Caco-2 (cell line): ENCODE data around the gene COX6A1. TPM values are rescaled to one million over a fixed set of nuclear protein-coding genes. Genes with fewer than 3 reads are reported as not detected.

Experiments
- BruUV-seq: library from RNA; stranded (reverse); fragments of 400-500 nt; replicated peaks from 2 replicates; lab custom pipeline; 2021; lab: Mats Ljungman, UMichigan
- CTCF ChIA-PET: fragments of 300-600 bp; sonication (Branson Sonifier 250); formaldehyde crosslinking; loops from one replicate; lab custom pipeline; 2022; ENCODE audit warnings: antibody characterized with exemption; lab: Charles Lee
- POLR2A ChIA-PET: fragments of 300-600 bp; sonication (Branson Sonifier 250); formaldehyde crosslinking; loops from one replicate; lab custom pipeline; 2022; ENCODE audit warnings: antibody characterized with exemption; lab: Charles Lee
- DNase-seq, 2 experiments: peaks; one replicate each; pipeline versions ENCODE4 v3.0.0 to v3.0.0-alpha.2; 2020 to 2022
- H3K27me3 ChIP-seq: replicated peaks from 2 replicates; pipeline ENCODE4 v1.6.0; 2011; ENCODE audit warnings: low read length; ENCODE audit not compliant: control insufficient read depth, insufficient read depth
- H3K36me3 ChIP-seq: 2 replicates; pipeline ENCODE4 v1.5.1; 2011; ENCODE audit warnings: low read length; ENCODE audit not compliant: control insufficient read depth, insufficient read depth
- H3K4me1 ChIP-seq: fragments of 250-450 bp; sonication (Bioruptor Pico); 2 replicates; pipeline ENCODE4 v1.5.1; 2020; ENCODE audit warnings: mild to moderate bottlenecking
- H3K4me3 ChIP-seq: 2 replicates; pipeline ENCODE4 v1.5.1; 2011; ENCODE audit warnings: low read depth, mild to moderate bottlenecking, control low read depth, low read length
- H3K9me3 ChIP-seq: fragments of 250-450 bp; sonication (Bioruptor Pico); 2 replicates; pipeline ENCODE4 v1.5.1; 2020; ENCODE audit warnings: mild to moderate bottlenecking, moderate library complexity
- H3K27ac Mint-ChIP-seq: one replicate; pipeline ENCODE4 v1.8.0; 2022; ENCODE audit warnings: mixed read lengths; ENCODE audit not compliant: unreplicated experiment
- H3K27me3 Mint-ChIP-seq: one replicate; pipeline ENCODE4 v1.8.0; 2022; ENCODE audit warnings: mixed read lengths; ENCODE audit not compliant: insufficient read depth, unreplicated experiment
- H3K36me3 Mint-ChIP-seq: one replicate; pipeline ENCODE4 v1.8.0; 2022; ENCODE audit warnings: mild to moderate bottlenecking, mixed read lengths; ENCODE audit not compliant: insufficient read depth, unreplicated experiment
- H3K4me1 Mint-ChIP-seq: one replicate; pipeline ENCODE4 v1.8.0; 2022; ENCODE audit warnings: low read depth, mixed read lengths; ENCODE audit not compliant: unreplicated experiment
- H3K4me3 Mint-ChIP-seq: one replicate; pipeline ENCODE4 v1.8.0; 2022; ENCODE audit warnings: mild to moderate bottlenecking, moderate library complexity, mixed read lengths; ENCODE audit not compliant: unreplicated experiment
- H3K9me3 Mint-ChIP-seq: one replicate; pipeline ENCODE4 v1.8.0; 2022; ENCODE audit warnings: mixed read lengths; ENCODE audit not compliant: unreplicated experiment
- intact Hi-C: fragments of 100-400 bp; cut with micrococcal nuclease; formaldehyde crosslinking; loops from one replicate; pipeline ENCODE4 v1.10.0; 2022; ENCODE audit not compliant: unreplicated experiment
- total RNA-seq: library from RNA; stranded (reverse); gene quantifications from 2 replicates; pipeline ENCODE4 v1.2.3, GENCODE V29; 2022
- TF ChIP-seq, protein P1 (sequence below), 2 experiments: fragments of 200-600 bp in 1 of 2; IDR thresholded peaks; 1 replicate in 1 of 2; 2 replicates in 1 of 2; pipeline versions ENCODE4 v1.5.1 to v1.8.0; 2011 to 2022; ENCODE audit warnings: antibody characterized with exemption in 1 of 2, control low read depth in 1 of 2, inconsistent platforms in 1 of 2, low read depth in 1 of 2, low read length in 1 of 2, mild to moderate bottlenecking in 1 of 2, moderate library complexity in 1 of 2; ENCODE audit not compliant: insufficient read depth in 1 of 2, severe bottlenecking in 1 of 2, unreplicated experiment in 1 of 2

Gene COX6A1
- total RNA-seq, 1 experiment from 2014 or later = 474 TPM

DNA sequence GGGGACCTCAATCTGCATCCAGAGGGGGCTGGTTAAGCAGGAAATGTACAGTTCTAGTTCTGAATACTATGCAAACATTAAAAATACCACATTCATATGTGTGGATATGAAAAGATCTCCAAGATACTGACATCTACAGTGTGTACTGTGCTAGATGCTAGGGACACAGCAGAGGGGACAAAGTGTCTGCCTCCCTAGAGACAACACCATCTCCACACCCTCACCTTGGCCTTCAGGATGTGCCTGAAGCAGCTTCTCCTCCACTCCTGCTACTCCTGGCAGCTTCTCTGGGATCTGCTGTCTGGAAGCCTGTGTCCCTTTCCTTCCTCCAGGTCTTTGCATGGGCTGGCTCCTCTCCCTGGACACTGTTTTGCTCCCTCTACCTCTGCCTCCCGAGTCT lies 42.3 kb downstream of the COX6A1 start:
- no peak for DNase-seq
- ChIA-PET POLR2A (no interaction called here), CTCF (no interaction called here)
- Mint-ChIP-seq H3K36me3 (no peaks in the 10 kb centered on the region), H3K27me3 (no peaks in the 10 kb centered on the region), H3K9me3 (no peaks in the 10 kb centered on the region), H3K4me1 (no peaks in the 10 kb centered on the region), H3K27ac (no peak overlapping the region), H3K4me3 (no peak overlapping the region)
- no peaks in the 10 kb centered on the region for H3K4me1 ChIP-seq
- no peaks in the 10 kb centered on the region for H3K27me3 ChIP-seq
- no peak overlapping the region for H3K4me3 ChIP-seq
- no peaks in the 10 kb centered on the region for H3K9me3 ChIP-seq
- TF ChIP-seq, protein P1, sequence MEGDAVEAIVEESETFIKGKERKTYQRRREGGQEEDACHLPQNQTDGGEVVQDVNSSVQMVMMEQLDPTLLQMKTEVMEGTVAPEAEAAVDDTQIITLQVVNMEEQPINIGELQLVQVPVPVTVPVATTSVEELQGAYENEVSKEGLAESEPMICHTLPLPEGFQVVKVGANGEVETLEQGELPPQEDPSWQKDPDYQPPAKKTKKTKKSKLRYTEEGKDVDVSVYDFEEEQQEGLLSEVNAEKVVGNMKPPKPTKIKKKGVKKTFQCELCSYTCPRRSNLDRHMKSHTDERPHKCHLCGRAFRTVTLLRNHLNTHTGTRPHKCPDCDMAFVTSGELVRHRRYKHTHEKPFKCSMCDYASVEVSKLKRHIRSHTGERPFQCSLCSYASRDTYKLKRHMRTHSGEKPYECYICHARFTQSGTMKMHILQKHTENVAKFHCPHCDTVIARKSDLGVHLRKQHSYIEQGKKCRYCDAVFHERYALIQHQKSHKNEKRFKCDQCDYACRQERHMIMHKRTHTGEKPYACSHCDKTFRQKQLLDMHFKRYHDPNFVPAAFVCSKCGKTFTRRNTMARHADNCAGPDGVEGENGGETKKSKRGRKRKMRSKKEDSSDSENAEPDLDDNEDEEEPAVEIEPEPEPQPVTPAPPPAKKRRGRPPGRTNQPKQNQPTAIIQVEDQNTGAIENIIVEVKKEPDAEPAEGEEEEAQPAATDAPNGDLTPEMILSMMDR (IDR thresholded peaks at IDR 0.05; ENCODE audit: insufficient read depth in 1 of 2, low read depth in 1 of 2, low read length in 1 of 2, severe bottlenecking in 1 of 2, unreplicated experiment in 1 of 2) = no peak
- intact Hi-C loops = no loop called here
- no TSS peak for BruUV-seq
- no peaks in the 10 kb centered on the region for H3K36me3 ChIP-seq

DNA sequence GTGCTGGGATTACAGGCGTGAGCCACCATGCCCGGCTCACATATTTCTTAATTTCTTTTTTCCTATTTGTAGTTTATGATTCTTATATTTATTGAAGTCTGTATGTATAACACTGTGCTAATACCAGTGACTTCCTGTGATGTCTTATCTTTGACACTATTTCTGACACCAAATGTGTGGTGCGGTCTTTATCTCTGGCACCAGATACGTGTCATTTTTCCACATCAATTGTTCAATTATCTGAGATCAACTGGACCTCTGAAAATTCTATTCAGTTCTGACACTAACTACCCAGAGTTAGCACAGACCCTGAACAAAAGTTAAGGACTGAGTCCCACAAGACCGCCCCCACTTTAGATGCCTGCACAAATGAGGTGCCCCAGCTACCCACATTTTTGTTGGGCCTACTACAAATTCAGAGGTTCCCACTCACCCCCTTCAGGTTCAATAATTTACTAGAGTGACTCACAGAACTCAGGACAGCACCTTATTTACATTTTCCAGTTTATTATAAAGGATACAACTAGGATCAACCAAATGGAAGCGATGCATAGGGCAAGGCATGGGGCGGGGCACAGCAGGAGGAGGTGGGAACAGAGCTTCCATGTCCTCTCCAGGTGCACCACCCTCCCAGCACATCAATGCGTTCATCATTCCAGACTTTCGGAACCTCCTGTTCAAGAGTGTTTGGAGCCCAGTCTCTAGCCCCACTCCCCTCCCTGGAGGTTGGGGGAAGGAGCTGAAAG lies 43.3 kb downstream of the COX6A1 start:
- H3K36me3 ChIP-seq = no peaks in the 10 kb centered on the region
- Mint-ChIP-seq H3K9me3 (no peaks in the 10 kb centered on the region), H3K4me3 (no peak overlapping the region), H3K27me3 (no peaks in the 10 kb centered on the region), H3K36me3 (no peaks in the 10 kb centered on the region), H3K4me1 (no peaks in the 10 kb centered on the region), H3K27ac (no peak overlapping the region)
- H3K4me1 ChIP-seq = no peaks in the 10 kb centered on the region
- no peak for DNase-seq
- H3K27me3 ChIP-seq = no peaks in the 10 kb centered on the region
- TF ChIP-seq, protein P1 (IDR thresholded peaks at IDR 0.05; ENCODE audit: insufficient read depth in 1 of 2, low read depth in 1 of 2, low read length in 1 of 2, severe bottlenecking in 1 of 2, unreplicated experiment in 1 of 2) = no peak
- H3K4me3 ChIP-seq = no peak overlapping the region
- intact Hi-C loops = no loop called here
- CTCF ChIA-PET = no interaction called here
- POLR2A ChIA-PET = no interaction called here
- no peaks in the 10 kb centered on the region for H3K9me3 ChIP-seq
- no TSS peak for BruUV-seq

DNA sequence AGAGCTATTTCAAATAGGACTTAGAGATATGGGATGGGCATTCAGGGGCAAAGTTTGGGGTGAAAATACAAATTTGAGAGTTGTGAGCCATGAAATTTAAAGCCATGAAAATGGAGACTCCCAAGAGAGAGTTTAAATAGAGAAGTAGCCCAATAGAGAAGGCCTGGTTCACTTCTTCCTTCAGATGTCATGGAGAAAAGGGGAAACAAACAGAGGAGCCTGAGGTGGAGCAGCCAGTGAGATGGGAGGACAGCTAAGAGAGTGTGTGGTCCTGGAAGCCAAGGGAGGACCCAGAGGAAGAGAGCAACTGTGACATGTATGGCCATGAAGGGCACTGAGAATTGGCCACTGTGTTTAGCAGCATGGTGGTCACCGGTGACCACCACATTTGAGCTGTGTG lies 45.7 kb downstream of the COX6A1 start:
- CTCF ChIA-PET = interaction anchor here (0.6 kb wide), 2 partner anchors 71 to 244 kb away, joined by 3 read pairs; no protein-coding TSS in a partner anchor
- TF ChIP-seq, protein P1 (IDR thresholded peaks at IDR 0.05; ENCODE audit: insufficient read depth in 1 of 2, low read depth in 1 of 2, low read length in 1 of 2, severe bottlenecking in 1 of 2, unreplicated experiment in 1 of 2) = no peak
- no peaks in the 10 kb centered on the region for H3K27me3 ChIP-seq
- no peaks in the 10 kb centered on the region for H3K9me3 Mint-ChIP-seq
- no peaks in the 10 kb centered on the region for H3K27me3 Mint-ChIP-seq
- H3K4me1 Mint-ChIP-seq = no peaks in the 10 kb centered on the region
- no peak overlapping the region for H3K4me3 Mint-ChIP-seq
- H3K9me3 ChIP-seq = no peaks in the 10 kb centered on the region
- H3K36me3 Mint-ChIP-seq = no peaks in the 10 kb centered on the region
- H3K4me3 ChIP-seq = no peak overlapping the region
- no peak for DNase-seq
- no TSS peak for BruUV-seq
- H3K27ac Mint-ChIP-seq = no peak overlapping the region
- POLR2A ChIA-PET = interaction anchor here (0.6 kb wide), 1 partner anchor 36 kb away, joined by 9 read pairs; no protein-coding TSS in a partner anchor
- no peaks in the 10 kb centered on the region for H3K36me3 ChIP-seq
- no peaks in the 10 kb centered on the region for H3K4me1 ChIP-seq
- intact Hi-C loops = no loop called here
